ENCODE data around the gene SNX32. TPM values are rescaled to one million over a fixed set of nuclear protein-coding genes. Genes with fewer than 3 reads are reported as not detected.

The SNX32 gene
- total and polyA plus RNA-seq, 11 donors, result 0.11 to 0.54 (median 0.37) TPM; not detected in 5

DNA sequence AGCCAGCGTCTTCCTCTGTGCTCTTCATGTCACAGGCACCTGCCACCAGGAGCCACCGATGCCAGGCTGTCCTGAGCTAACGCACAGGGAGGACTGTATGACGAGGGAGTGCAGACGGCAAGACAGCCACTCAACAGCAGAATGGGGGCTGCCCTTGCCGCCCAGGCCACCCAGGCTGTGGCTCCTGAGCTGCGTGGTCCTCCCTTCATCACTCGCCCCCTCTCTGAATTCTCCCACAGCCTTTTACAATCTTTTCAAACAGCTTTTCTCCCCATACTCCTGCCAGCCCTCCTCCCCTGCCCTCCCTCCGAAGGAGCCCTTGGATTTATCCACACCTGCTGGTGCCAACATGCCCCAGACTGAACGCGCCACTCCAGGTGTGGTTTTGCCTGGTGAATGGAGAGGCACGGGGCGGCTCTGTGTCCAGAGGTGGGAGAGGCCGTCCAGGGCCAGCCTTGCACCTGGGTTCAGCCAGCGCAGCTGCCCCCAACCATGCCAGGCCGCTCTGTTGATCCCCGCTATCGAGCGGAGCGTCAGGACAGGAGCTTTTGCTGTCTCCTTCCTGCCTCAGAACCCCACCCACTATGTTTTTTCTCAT lies 24.9 kb upstream of the SNX32 start:
- Histone ChIP-seq H3K27ac (no peak overlapping the region), H3K9me3 (no peaks in the 10 kb centered on the region), H3K36me3 (no peaks in the 10 kb centered on the region), H3K4me1 (peaks cover 0 to 10% (median 0%) of the 10 kb centered on the region in 12 donors), H3K4me3 (no peak overlapping the region), H3K27me3 (peaks cover 0 to 35% (median 13%) of the 10 kb centered on the region in 9 donors)
- TF ChIP-seq POLR2A (IDR thresholded peaks at IDR 0.05), result no peak
- TF ChIP-seq, protein P1, sequence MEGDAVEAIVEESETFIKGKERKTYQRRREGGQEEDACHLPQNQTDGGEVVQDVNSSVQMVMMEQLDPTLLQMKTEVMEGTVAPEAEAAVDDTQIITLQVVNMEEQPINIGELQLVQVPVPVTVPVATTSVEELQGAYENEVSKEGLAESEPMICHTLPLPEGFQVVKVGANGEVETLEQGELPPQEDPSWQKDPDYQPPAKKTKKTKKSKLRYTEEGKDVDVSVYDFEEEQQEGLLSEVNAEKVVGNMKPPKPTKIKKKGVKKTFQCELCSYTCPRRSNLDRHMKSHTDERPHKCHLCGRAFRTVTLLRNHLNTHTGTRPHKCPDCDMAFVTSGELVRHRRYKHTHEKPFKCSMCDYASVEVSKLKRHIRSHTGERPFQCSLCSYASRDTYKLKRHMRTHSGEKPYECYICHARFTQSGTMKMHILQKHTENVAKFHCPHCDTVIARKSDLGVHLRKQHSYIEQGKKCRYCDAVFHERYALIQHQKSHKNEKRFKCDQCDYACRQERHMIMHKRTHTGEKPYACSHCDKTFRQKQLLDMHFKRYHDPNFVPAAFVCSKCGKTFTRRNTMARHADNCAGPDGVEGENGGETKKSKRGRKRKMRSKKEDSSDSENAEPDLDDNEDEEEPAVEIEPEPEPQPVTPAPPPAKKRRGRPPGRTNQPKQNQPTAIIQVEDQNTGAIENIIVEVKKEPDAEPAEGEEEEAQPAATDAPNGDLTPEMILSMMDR (IDR thresholded peaks at IDR 0.05), result no peak
- no peak for DNase-seq
- 76 to 81% (median 78%) methylated on average over 20 of the region's 20 CpGs for WGBS, 4 donors
- no peak for ATAC-seq
- intact Hi-C loops (cut with DNase I), result no loop called here

DNA sequence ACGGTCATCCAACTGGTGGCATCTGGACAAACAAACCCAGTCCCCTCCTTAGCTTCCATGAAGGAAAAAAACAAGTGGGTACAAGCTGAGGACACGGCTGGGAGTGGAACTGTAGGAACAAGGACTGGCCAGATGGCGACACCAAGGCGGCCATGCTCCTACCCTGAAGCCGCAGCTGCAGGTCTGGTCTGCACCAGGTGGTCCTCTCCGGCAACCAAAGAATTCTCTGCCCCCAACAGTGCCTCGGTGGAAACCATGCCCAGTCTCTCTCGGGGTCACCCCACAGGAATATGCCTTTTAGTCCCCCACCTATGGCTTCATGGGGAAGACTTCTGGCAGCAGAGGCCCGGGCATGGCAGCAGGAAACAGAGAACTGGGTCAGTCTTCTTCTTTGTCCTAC lies 24.3 kb upstream of the SNX32 start:
- no peaks in the 10 kb centered on the region for H3K9me3 ChIP-seq
- no peaks in the 10 kb centered on the region for H3K36me3 ChIP-seq
- H3K27ac ChIP-seq, result no peak overlapping the region
- intact Hi-C loops (cut with DNase I), result no loop called here
- 77 to 85% (median 84%) methylated on average over 7 to 9 of the region's 9 CpGs for WGBS, 4 donors
- H3K4me1 ChIP-seq, result peaks cover 0 to 15% (median 0%) of the 10 kb centered on the region in 12 donors
- DNase-seq (no peak), ATAC-seq (no peak)
- no peak overlapping the region for H3K4me3 ChIP-seq
- TF ChIP-seq, protein P1 (IDR thresholded peaks at IDR 0.05), result no peak
- TF ChIP-seq POLR2A (IDR thresholded peaks at IDR 0.05), result no peak
- H3K27me3 ChIP-seq, result peaks cover 0 to 29% (median 10%) of the 10 kb centered on the region in 9 donors

DNA sequence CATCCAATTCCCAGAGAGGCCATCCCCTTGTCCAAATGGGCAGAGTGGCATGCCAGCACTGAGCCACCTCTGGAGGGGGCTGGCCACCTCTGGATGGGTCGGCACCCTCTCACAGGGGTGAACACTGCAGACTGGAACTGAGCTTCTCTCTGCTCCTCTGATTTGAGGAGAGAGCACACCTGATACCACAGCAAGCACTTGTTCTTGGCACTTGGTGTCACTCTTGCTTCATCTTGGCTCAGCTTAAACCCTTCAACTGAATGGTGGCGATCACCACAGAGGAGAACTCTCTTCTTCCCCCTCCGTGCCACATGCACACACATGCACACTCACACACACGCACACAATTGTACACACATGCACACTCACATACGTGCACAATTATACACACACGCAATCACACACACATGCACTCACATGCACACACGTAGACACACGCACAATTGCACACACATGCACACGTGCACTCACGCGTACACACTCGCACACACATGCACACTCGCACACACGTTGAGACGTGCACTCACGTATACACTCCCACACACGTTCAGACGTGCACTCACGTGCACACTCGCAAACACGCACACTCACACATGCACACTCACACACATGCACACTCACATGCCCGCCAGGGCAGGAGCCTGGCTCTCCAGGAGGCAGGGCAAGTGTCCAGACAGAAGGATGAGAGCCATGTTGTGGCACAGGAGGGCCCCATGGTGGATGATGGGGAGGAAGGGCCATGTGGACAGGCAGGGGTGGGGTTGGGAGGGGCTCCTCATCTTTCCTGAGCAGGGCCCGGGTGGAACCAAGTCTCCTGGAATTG lies 23.5 kb upstream of the SNX32 start:
- intact Hi-C loops (cut with DNase I), result loop anchor here in 5 of 10 donors (5.0 to 10.0 kb wide), 3 partner anchors 33 to 185 kb away; partner anchors contain the start of gene SIPA1 (in 1 of the 5)
- Histone ChIP-seq H3K4me3 (no peak overlapping the region), H3K4me1 (peaks cover 0 to 23% (median 0%) of the 10 kb centered on the region in 12 donors), H3K27me3 (peaks cover 0 to 23% (median 6%) of the 10 kb centered on the region in 9 donors), H3K36me3 (no peaks in the 10 kb centered on the region), H3K27ac (no peak overlapping the region), H3K9me3 (no peaks in the 10 kb centered on the region)
- DNase-seq, result no peak
- no peak for TF ChIP-seq POLR2A (IDR thresholded peaks at IDR 0.05)
- TF ChIP-seq, protein P1 (IDR thresholded peaks at IDR 0.05), result no peak
- WGBS, 4 donors, result 80 to 86% (median 85%) methylated on average over 23 of the region's 23 CpGs
- ATAC-seq, result peak in 1 of 4 donors; percentile 42
